Stimulated activated CD4-positive, alpha-beta T cell treated with anti-CD3 and anti-CD28 coated beads, Interleukin-15, amount 100 ng/mL, for 24 hours (primary cell): Measurements from ENCODE around the gene UBE2V1.
A peak's percentile ranks its signal among the peaks of the same experiment; 100 is the strongest.
"Not testable (repeated sequence)": the region's sequence is repeated elsewhere in the genome, so short reads cannot be mapped to it uniquely, and the experiment has no call there.

Source experiments
- DNase-seq: peaks from one replicate; pipeline ENCODE4 v3.0.0-alpha.2; 2020

The UBE2V1 gene

GRCh38 chr20:50093240-50093639 lies 19.7 kb downstream of the UBE2V1 start:
- no peak for DNase-seq

GRCh38 chr20:50092436-50092835 lies 20.5 kb downstream of the UBE2V1 start:
- no peak for DNase-seq

GRCh38 chr20:50089787-50090177 lies 23.2 kb downstream of the UBE2V1 start:
- no peak for DNase-seq

GRCh38 chr20:50089140-50089786 lies 23.7 kb downstream of the UBE2V1 start:
- DNase-seq = no peak

GRCh38 chr20:50088022-50088421 lies 24.9 kb downstream of the UBE2V1 start:
- no peak for DNase-seq

GRCh38 chr20:50085481-50086365 lies 27.2 kb downstream of the UBE2V1 start:
- peak; percentile 35 for DNase-seq

- DNase-seq = no peak
These were observed 27.8 kb downstream of the UBE2V1 start for GRCh38 chr20:50085146-50085480.

GRCh38 chr20:50083034-50083433 lies 29.9 kb downstream of the UBE2V1 start:
- no peak for DNase-seq

GRCh38 chr20:50082056-50082455 lies 30.9 kb downstream of the UBE2V1 start:
- not testable (repeated sequence) for DNase-seq

- no peak for DNase-seq
These were observed 34.9 kb downstream of the UBE2V1 start for GRCh38 chr20:50077818-50078601.

- no peak for DNase-seq
These were observed 39.5 kb downstream of the UBE2V1 start for GRCh38 chr20:50073500-50073899.

GRCh38 chr20:50071039-50071888 lies 41.7 kb downstream of the UBE2V1 start:
- peak; percentile 94 for DNase-seq

GRCh38 chr20:50070361-50070760 lies 42.6 kb downstream of the UBE2V1 start:
- no peak for DNase-seq

- DNase-seq = no peak
These were observed 44.8 kb downstream of the UBE2V1 start for GRCh38 chr20:50068041-50068651.

GRCh38 chr20:50067461-50067860 lies 45.5 kb downstream of the UBE2V1 start:
- DNase-seq = no peak

GRCh38 chr20:50067018-50067417 lies 45.9 kb downstream of the UBE2V1 start:
- no peak for DNase-seq

- DNase-seq = no peak
These were observed 46.7 kb downstream of the UBE2V1 start for GRCh38 chr20:50066161-50066834.

GRCh38 chr20:50065325-50065615 lies 47.7 kb downstream of the UBE2V1 start:
- no peak for DNase-seq

GRCh38 chr20:50063763-50064162 lies 49.2 kb downstream of the UBE2V1 start:
- DNase-seq = not testable (repeated sequence)

- DNase-seq = no peak
These were observed 50.7 kb downstream of the UBE2V1 start for GRCh38 chr20:50062006-50062838.
